VCaP (cell line): Measurements from ENCODE around the gene SYCN.
"Not testable (repeated sequence)": the region's sequence is repeated elsewhere in the genome, so short reads cannot be mapped to it uniquely, and the experiment has no call there.

ENCODE experiments used
- H3K27ac ChIP-seq: fragments of 450-650 bp; 2 replicates; pipeline ENCODE4 v1.5.1; 2017
- TF ChIP-seq, protein P1 (sequence below): fragments of 450-650 bp; conservative IDR thresholded peaks from 2 replicates; pipeline ENCODE4 v1.5.1; 2017; ENCODE audit warnings: mild to moderate bottlenecking, moderate library complexity

The SYCN gene

DNA sequence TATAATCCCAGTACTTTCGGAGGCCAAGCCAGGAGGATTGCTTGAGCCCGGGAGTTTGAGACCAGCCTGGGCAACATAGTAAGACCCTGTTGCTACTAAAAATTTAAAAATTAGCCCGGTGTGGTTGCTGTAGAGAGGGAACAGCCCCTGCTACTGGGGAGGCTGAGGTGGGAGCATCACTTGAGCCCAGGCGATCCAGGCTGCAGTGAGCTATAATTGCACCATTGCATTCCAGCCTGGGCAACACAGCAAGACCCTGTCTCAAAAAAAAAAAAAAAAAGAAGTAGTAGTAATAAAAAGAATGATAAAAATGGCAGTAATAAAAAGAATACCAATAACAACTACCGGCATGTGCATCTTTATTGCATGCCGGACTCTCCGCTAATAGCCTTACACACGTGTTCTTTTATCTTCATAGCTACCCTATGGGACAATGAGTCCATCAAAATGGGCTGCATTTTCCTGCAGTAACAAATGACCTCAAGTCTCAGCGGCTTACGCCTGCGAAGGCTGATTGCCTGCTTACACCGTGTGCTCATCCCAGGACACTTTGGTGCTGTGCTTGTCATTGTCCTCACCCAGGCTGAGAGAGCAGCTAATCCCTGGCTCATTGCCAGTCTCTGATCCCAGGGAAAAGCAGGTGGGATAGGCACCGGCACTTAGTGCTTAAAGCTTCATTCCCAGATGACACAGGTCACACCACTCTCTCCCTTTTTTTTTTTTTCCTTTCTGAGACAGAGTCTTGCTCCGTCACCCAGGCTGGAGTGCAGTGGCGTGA, 14.4 kb upstream of the SYCN start:
- TF ChIP-seq, protein P1, sequence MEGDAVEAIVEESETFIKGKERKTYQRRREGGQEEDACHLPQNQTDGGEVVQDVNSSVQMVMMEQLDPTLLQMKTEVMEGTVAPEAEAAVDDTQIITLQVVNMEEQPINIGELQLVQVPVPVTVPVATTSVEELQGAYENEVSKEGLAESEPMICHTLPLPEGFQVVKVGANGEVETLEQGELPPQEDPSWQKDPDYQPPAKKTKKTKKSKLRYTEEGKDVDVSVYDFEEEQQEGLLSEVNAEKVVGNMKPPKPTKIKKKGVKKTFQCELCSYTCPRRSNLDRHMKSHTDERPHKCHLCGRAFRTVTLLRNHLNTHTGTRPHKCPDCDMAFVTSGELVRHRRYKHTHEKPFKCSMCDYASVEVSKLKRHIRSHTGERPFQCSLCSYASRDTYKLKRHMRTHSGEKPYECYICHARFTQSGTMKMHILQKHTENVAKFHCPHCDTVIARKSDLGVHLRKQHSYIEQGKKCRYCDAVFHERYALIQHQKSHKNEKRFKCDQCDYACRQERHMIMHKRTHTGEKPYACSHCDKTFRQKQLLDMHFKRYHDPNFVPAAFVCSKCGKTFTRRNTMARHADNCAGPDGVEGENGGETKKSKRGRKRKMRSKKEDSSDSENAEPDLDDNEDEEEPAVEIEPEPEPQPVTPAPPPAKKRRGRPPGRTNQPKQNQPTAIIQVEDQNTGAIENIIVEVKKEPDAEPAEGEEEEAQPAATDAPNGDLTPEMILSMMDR: no peak

DNA sequence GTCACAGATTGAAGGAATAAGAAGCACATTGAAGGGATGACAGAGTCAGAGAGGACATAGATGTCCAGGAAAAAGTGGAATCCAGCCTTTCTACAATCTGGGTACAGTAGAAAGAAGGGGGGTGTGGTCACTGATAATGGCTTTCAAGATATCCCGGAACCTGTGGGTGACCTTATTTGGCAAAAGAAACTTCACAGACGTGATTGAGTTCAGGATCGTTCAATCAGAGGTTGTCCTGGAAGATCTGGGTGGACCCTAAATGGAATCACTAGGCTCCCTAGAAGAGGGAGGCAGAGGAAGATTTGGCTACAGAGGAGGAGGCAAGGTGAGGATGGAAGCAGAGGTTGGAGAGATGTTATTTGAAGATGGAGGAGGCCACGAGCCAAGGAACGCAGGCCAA, 13.0 kb upstream of the SYCN start:
- TF ChIP-seq, protein P1: no peak
- no peak overlapping the region for H3K27ac ChIP-seq

More for the DNA sequence above, 14.4 kb upstream of the SYCN start:
- H3K27ac ChIP-seq: no peak overlapping the region

DNA sequence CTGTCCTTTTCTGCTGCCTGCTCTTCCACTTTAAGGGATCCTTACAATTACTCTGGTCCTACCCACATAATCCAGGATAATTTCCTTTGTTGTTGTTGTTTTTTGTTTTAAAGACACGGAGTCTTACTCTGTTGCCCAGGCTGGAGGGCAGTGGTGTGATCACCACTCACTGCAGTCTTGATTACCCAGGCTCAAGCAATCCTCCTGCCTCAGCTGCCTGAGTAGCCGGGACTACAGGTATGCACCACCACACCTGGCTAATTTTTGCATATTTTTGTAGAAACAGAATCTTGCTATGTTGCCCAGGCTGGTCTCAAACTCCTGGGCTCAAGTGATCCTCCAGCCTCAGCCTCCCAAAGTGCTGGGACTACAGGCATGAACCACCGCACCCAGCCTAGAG, 11.3 kb upstream of the SYCN start:
- H3K27ac ChIP-seq: not testable (repeated sequence)

DNA sequence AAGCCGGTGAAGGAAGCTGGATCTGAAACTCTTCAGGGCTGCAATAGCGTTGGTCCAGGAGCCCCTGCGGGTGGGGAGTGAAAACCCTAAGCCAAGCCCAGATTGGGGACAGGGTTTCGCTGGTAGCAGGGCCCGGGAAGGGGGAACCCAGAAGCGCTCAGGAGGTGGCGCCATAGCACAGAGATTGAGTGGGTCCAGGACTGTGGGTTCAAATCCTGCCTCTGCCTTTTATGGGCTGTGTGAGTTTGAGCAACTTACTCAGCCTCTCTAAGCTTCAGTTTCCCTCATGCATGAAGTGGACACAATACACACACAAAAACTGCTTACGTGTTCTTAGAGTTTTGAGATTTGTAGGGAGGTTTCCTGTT, 8.3 kb upstream of the SYCN start:
- H3K27ac ChIP-seq: no peak overlapping the region
- TF ChIP-seq, protein P1: peak; percentile 51

DNA sequence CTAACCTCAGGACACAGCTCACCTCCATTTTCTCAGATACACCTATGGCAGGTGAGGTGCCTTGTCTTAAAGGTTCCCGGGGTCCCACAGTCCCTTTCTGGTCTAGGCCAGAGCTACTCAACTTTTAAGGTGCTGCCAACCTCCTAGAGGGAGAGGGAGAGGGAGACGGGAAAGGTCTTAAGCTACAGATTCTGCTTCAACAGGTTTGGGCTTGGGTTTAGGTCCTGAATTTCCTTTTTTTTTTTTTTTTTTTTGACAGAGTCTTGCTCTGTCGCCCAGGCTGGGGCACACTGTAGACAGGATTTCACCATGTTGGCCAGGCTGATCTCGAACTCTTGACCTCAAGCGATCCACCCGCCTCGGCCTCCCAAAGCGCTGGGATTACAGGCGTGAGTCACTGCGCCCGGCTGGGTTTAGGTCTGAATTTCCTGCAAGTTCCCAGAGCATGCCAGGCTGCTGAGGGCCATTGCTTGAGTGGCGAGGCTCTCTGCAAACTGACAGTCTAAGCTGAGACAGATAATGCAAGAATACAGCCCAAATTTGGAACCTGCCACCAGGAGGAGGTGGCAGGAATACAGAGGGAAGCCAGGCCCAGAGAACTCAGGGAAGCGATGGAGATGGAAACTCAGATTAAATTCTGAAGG, 7.8 kb upstream of the SYCN start:
- TF ChIP-seq, protein P1: no peak
- no peak overlapping the region for H3K27ac ChIP-seq

DNA sequence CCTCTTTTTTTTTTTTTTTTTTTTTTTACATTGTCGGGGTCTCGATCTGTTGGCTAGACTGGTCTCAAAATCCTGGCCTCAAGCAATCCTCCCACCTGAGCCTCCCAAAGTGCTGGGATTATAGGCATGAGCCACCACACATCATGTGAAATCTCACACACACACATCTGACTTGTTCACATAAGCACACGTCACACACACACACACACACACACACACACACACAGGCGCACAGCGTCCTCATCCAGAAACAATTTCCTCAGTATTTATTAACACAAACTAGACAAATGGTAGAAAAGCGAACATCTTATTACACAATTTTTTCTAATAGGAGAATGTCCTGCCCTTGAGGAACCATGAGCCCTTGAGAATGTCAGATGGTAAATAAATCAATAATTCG, 5.1 kb upstream of the SYCN start:
- TF ChIP-seq, protein P1: no peak
- H3K27ac ChIP-seq: no peak overlapping the region

DNA sequence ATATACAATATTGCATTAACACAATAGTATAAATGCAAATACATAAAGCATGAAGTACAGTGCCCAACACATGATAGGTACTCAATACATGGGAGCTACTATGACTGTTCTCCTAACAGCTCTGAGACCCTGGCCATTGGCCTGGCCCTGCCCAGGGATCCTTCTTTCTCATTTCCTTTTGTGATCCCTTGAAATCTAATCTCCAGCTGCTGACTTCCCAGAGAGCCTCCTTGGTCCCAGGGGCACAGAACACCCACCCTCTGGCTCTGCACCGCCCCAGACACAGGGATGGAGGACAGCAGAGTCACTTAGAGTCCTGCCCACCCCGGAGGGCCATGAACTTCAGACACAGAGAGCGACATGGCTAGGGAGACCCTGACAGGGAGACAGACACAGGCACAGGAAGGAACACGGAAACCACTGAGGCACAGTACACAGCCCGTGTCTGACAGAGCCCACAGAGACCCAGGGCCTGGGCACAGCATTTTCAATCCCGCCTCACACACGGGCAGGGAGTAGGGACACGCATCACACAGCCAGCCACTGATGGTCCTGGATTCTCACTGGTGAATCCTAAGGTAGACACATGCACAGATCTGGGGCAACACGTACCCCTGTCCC, 4.2 kb upstream of the SYCN start:
- H3K27ac ChIP-seq: no peak overlapping the region
- TF ChIP-seq, protein P1: no peak
